Fibroblast of upper back skin (primary cell): ENCODE data around the gene TSPAN13.

Experiments used
- DNase-seq: peaks from one replicate; pipeline ENCODE4 v3.0.0-alpha.2; 2013

The TSPAN13 gene

GRCh38 chr7:16816824-16817223, 63.3 kb downstream of the TSPAN13 start:
- DNase-seq = no peak

- DNase-seq = peak; percentile 39
These were observed 64.0 kb downstream of the TSPAN13 start for GRCh38 chr7:16817536-16817935.

- DNase-seq = no peak
These were observed 65.2 kb downstream of the TSPAN13 start for GRCh38 chr7:16818732-16819131.

- no peak for DNase-seq
These were observed 68.5 kb downstream of the TSPAN13 start for GRCh38 chr7:16822029-16822428.

GRCh38 chr7:16826060-16826459, 72.5 kb downstream of the TSPAN13 start:
- no peak for DNase-seq

GRCh38 chr7:16833373-16833772, 79.8 kb downstream of the TSPAN13 start:
- no peak for DNase-seq
